ENCODE results near the gene ODAD3. TPM values are rescaled to one million over a fixed set of nuclear protein-coding genes. Genes with fewer than 3 reads are reported as not detected.
"Not testable (repeated sequence)": the region's sequence is repeated elsewhere in the genome, so short reads cannot be mapped to it uniquely, and the experiment has no call there.

Gene ODAD3
- total RNA-seq, 1 donor from 2014 or later = 0.40 TPM

GRCh38 chr19:11382898-11383705, 51.8 kb downstream of the ODAD3 start:
- DNase-seq (ENCODE audit: low read depth) = no peak

GRCh38 chr19:11380653-11381537, 54.0 kb downstream of the ODAD3 start:
- peak overlapping the region; percentile 59 for H3K4me3 ChIP-seq (ENCODE audit: low read depth, low read length)
- TF ChIP-seq CTCF (conservative IDR thresholded peaks at IDR 0.05; ENCODE audit: low read depth, low read length) = peak; percentile 67
- peak; percentile 69 for DNase-seq (ENCODE audit: low read depth)

More at GRCh38 chr19:11382898-11383705, 51.8 kb downstream of the ODAD3 start:
- peak overlapping the region; percentile 56 for H3K4me3 ChIP-seq (ENCODE audit: low read depth, low read length)
- peak; percentile 72 for TF ChIP-seq CTCF (conservative IDR thresholded peaks at IDR 0.05; ENCODE audit: low read depth, low read length)

- no peak overlapping the region for H3K4me3 ChIP-seq (ENCODE audit: low read depth, low read length)
- no peak for TF ChIP-seq CTCF (conservative IDR thresholded peaks at IDR 0.05; ENCODE audit: low read depth, low read length)
- no peak for DNase-seq (ENCODE audit: low read depth)
Observed at GRCh38 chr19:11379857-11380350, 55.0 kb downstream of the ODAD3 start.

GRCh38 chr19:11379269-11379845, 55.6 kb downstream of the ODAD3 start:
- H3K4me3 ChIP-seq (ENCODE audit: low read depth, low read length); DNase-seq (ENCODE audit: low read depth): not testable (repeated sequence)

- no peak overlapping the region for H3K4me3 ChIP-seq (ENCODE audit: low read depth, low read length)
- no peak for DNase-seq (ENCODE audit: low read depth)
- peak; percentile 59 for TF ChIP-seq CTCF (conservative IDR thresholded peaks at IDR 0.05; ENCODE audit: low read depth, low read length)
Observed at GRCh38 chr19:11378319-11379189, 56.4 kb downstream of the ODAD3 start.

GRCh38 chr19:11377756-11378155, 57.2 kb downstream of the ODAD3 start:
- TF ChIP-seq CTCF (conservative IDR thresholded peaks at IDR 0.05; ENCODE audit: low read depth, low read length) = no peak
- DNase-seq (ENCODE audit: low read depth) = no peak
- no peak overlapping the region for H3K4me3 ChIP-seq (ENCODE audit: low read depth, low read length)
